ENCODE data around the gene GOLGA5. TPM values are rescaled to one million over a fixed set of nuclear protein-coding genes. Genes with fewer than 3 reads are reported as not detected.

Gene GOLGA5
- total RNA-seq, 1 experiment from 2014 or later: 25.4 TPM

- no peak overlapping the region for H4K91ac ChIP-seq (ENCODE audit: insufficient read length, low read depth, low read length)
- no peak overlapping the region for H3K14ac ChIP-seq (ENCODE audit: insufficient read depth, low read length)
- H2AFZ ChIP-seq (ENCODE audit: low read length): no peak overlapping the region
- no peak overlapping the region for H2AK5ac ChIP-seq (ENCODE audit: insufficient read length, low read length)
- no peaks in the 10 kb centered on the region for H3K27me3 ChIP-seq (ENCODE audit: insufficient read depth, low read length)
- no CpG with 5 or more reads among the region's 1 CpG for WGBS (ENCODE audit: extremely low coverage, insufficient read length, low lambda C conversion rate)
- Mint-ChIP-seq H3K27me3 (ENCODE audit: low read depth) (no peaks in the 10 kb centered on the region), H3K36me3 (ENCODE audit: insufficient read depth in 1 of 3, low read depth in 3 of 3) (peaks cover 1 to 28% (median 15%) of the 10 kb centered on the region in 3 experiments; a peak in 6 of 7 replicates), H3K27ac (no peak overlapping the region), H3K4me3 (no peak overlapping the region), H3K9me3 (no peaks in the 10 kb centered on the region), H3K4me1 (peaks cover 6 to 9% of the 10 kb centered on the region in 2 experiments)
- H2BK12ac ChIP-seq (ENCODE audit: insufficient read length, low read depth, low read length): no peak overlapping the region
- no peaks in the 10 kb centered on the region for H3K79me1 ChIP-seq (ENCODE audit: insufficient read depth, low read depth, low read length, poor library complexity, severe bottlenecking)
- H2BK20ac ChIP-seq (ENCODE audit: low read depth, low read length, poor library complexity, severe bottlenecking): no peak overlapping the region
- H3K4me1 ChIP-seq (ENCODE audit: insufficient read depth, low read length): no peaks in the 10 kb centered on the region
- no peak overlapping the region for H3K4ac ChIP-seq (ENCODE audit: low read depth, low read length)
- H3K23me2 ChIP-seq (ENCODE audit: insufficient read length, low read depth, low read length, poor library complexity, severe bottlenecking): no peaks in the 10 kb centered on the region
- H3K56ac ChIP-seq (ENCODE audit: insufficient read length, low read depth, low read length): no peak overlapping the region
- H3K9ac ChIP-seq (ENCODE audit: extremely low read depth, insufficient read length, low read length): no peak overlapping the region
- no peak for DNase-seq
- no peak overlapping the region for H4K8ac ChIP-seq (replicated peaks; ENCODE audit: insufficient read length, low read depth, low read length)
- no peak for TF ChIP-seq CTCF (conservative IDR thresholded peaks at IDR 0.05)
- H3K18ac ChIP-seq (ENCODE audit: insufficient read length, low read depth, low read length): no peak overlapping the region
- no peak overlapping the region for H2BK15ac ChIP-seq (ENCODE audit: low read depth, low read length)
- no peak overlapping the region for H2BK120ac ChIP-seq (ENCODE audit: low read depth, low read length, poor library complexity, severe bottlenecking)
- no peak overlapping the region for H3K23ac ChIP-seq (ENCODE audit: insufficient read length, low read depth, low read length)
- H3T11ph ChIP-seq (ENCODE audit: low read length): no peak overlapping the region
- no peaks in the 10 kb centered on the region for H3K9me3 ChIP-seq (ENCODE audit: control insufficient read depth, low read depth, low read length)
- no peak overlapping the region for H2BK5ac ChIP-seq (ENCODE audit: insufficient read length, low read length)
- H3K79me2 ChIP-seq (ENCODE audit: insufficient read depth, low read length): no peaks in the 10 kb centered on the region; the same call in 1 of the 2 replicates
- no peaks in the 10 kb centered on the region for H4K20me1 ChIP-seq (ENCODE audit: control insufficient read depth, insufficient read depth, insufficient read length)
- no peak overlapping the region for H3K4me2 ChIP-seq (ENCODE audit: insufficient read depth, insufficient read length, low read length)
- H3K27ac ChIP-seq (ENCODE audit: insufficient read length, low read depth, low read length): no peak overlapping the region
- no peak overlapping the region for H4K5ac ChIP-seq (ENCODE audit: insufficient read length, low read depth, low read length)
Observed at GRCh38 chr14:92800012-92800411, 5.9 kb downstream of the GOLGA5 start.

Data from H9 (cell line).